Peyer's patch (tissue), 4 donors: ENCODE results near the gene MRPL24. TPM values are rescaled to one million over a fixed set of nuclear protein-coding genes. Genes with fewer than 3 reads are reported as not detected.
A peak's percentile ranks its signal among the peaks of the same experiment; 100 is the strongest.
"Not testable (repeated sequence)": the region's sequence is repeated elsewhere in the genome, so short reads cannot be mapped to it uniquely, and the experiment has no call there.

Experiments used
- DNase-seq, 3 donors: peaks; one replicate each; pipeline ENCODE4 v3.0.0-alpha.2; 2017 to 2019
- H3K27ac ChIP-seq, 4 donors: fragments of 200-600 bp; sonication (generic); one replicate each; pipeline ENCODE4 v1.5.1; 2016 to 2019
- H3K27me3 ChIP-seq, 2 donors: fragments of 200-600 bp; sonication (generic); one replicate each; pipeline ENCODE4 v1.5.1; 2019
- H3K36me3 ChIP-seq, 3 donors: fragments of 200-600 bp; sonication (generic); one replicate each; pipeline ENCODE4 v1.5.1; 2016 to 2019
- H3K4me1 ChIP-seq, 4 donors: fragments of 200-600 bp; sonication (generic); one replicate each; pipeline ENCODE4 v1.5.1; 2016 to 2019
- H3K4me3 ChIP-seq, 4 donors: fragments of 200-600 bp; sonication (generic); 1 replicate in 3 of 4; 2 replicates in 1 of 4; pipeline ENCODE4 v1.5.1; 2016 to 2019; ENCODE audit warnings: mild to moderate bottlenecking in 1 of 4
- H3K9me3 ChIP-seq, 4 donors: fragments of 200-600 bp; sonication (generic); one replicate each; pipeline ENCODE4 v1.5.1; 2016 to 2019; ENCODE audit warnings: mild to moderate bottlenecking in 1 of 4
- CTCF ChIP-seq, 6 experiments: fragments of 450-650 bp in 4 of 6; fragments of 200-600 bp in 2 of 6; sonication (generic) in 1 of 6; IDR thresholded peaks; one replicate each; pipeline ENCODE4 v1.5.1; 2017 to 2019; ENCODE audit warnings: antibody characterized with exemption in 6 of 6, mild to moderate bottlenecking in 3 of 6, moderate library complexity in 1 of 6
- POLR2A ChIP-seq, 2 donors: fragments of 450-650 bp; IDR thresholded peaks; one replicate each; pipeline ENCODE4 v1.5.1; 2017; ENCODE audit warnings: antibody characterized with exemption in 2 of 2, mild to moderate bottlenecking in 2 of 2, moderate library complexity in 2 of 2
- total RNA-seq, 4 donors: library from RNA; depleted of rRNA; stranded (reverse); fragments of >200 nt; gene quantifications; one replicate each; pipeline ENCODE4 v1.1.0, GENCODE V29; 2016

MRPL24 gene
- total RNA-seq, 4 donors from 2014 or later, result 15.7 to 35.8 (median 22.0) TPM

- Histone ChIP-seq H3K4me1 (no peaks in the 10 kb centered on the region), H3K27me3 (no peaks in the 10 kb centered on the region), H3K9me3 (no peaks in the 10 kb centered on the region), H3K4me3 (no peak overlapping the region), H3K36me3 (no peaks in the 10 kb centered on the region), H3K27ac (no peak overlapping the region)
- TF ChIP-seq CTCF (IDR thresholded peaks at IDR 0.05) (no peak), POLR2A (IDR thresholded peaks at IDR 0.05) (no peak)
- no peak for DNase-seq
Measured at GRCh38 chr1:156760092-156760795, 19.4 kb upstream of the MRPL24 start.

- not testable (repeated sequence) for H3K27ac ChIP-seq, H3K4me1 ChIP-seq, H3K27me3 ChIP-seq, H3K36me3 ChIP-seq, H3K9me3 ChIP-seq, H3K4me3 ChIP-seq
- DNase-seq, result peak in 1 of 3 donors; percentile 15
Measured at GRCh38 chr1:156757572-156758253, 16.8 kb upstream of the MRPL24 start.

GRCh38 chr1:156756355-156756754 lies 15.5 kb upstream of the MRPL24 start:
- H3K27ac ChIP-seq, result no peak overlapping the region
- H3K27me3 ChIP-seq, result no peaks in the 10 kb centered on the region
- no peaks in the 10 kb centered on the region for H3K36me3 ChIP-seq
- DNase-seq, result no peak
- no peaks in the 10 kb centered on the region for H3K9me3 ChIP-seq
- no peak overlapping the region for H3K4me3 ChIP-seq
- no peak for TF ChIP-seq CTCF (IDR thresholded peaks at IDR 0.05)
- no peak for TF ChIP-seq POLR2A (IDR thresholded peaks at IDR 0.05)
- H3K4me1 ChIP-seq, result peaks cover 0 to 13% (median 0%) of the 10 kb centered on the region in 4 donors

GRCh38 chr1:156755527-156755950 lies 14.7 kb upstream of the MRPL24 start:
- TF ChIP-seq CTCF (IDR thresholded peaks at IDR 0.05) (no peak), POLR2A (IDR thresholded peaks at IDR 0.05) (no peak)
- DNase-seq, result peak in 1 of 3 donors; percentile 10
- H3K36me3 ChIP-seq, result no peaks in the 10 kb centered on the region
- no peak overlapping the region for H3K4me3 ChIP-seq
- no peak overlapping the region for H3K27ac ChIP-seq
- peaks cover 0 to 13% (median 0%) of the 10 kb centered on the region in 4 donors for H3K4me1 ChIP-seq
- no peaks in the 10 kb centered on the region for H3K9me3 ChIP-seq
- no peaks in the 10 kb centered on the region for H3K27me3 ChIP-seq

GRCh38 chr1:156754219-156754618 lies 13.3 kb upstream of the MRPL24 start:
- no peaks in the 10 kb centered on the region for H3K27me3 ChIP-seq
- no peaks in the 10 kb centered on the region for H3K9me3 ChIP-seq
- H3K4me3 ChIP-seq, result no peak overlapping the region
- no peak overlapping the region for H3K27ac ChIP-seq
- H3K4me1 ChIP-seq, result peaks cover 0 to 19% (median 7%) of the 10 kb centered on the region in 4 donors
- TF ChIP-seq CTCF (IDR thresholded peaks at IDR 0.05) (no peak), POLR2A (IDR thresholded peaks at IDR 0.05) (no peak)
- peak in 1 of 3 donors; percentile 4 for DNase-seq
- H3K36me3 ChIP-seq, result no peaks in the 10 kb centered on the region

GRCh38 chr1:156752843-156753482 lies 12.1 kb upstream of the MRPL24 start:
- TF ChIP-seq CTCF (IDR thresholded peaks at IDR 0.05) (no peak), POLR2A (IDR thresholded peaks at IDR 0.05) (no peak)
- no peaks in the 10 kb centered on the region for H3K36me3 ChIP-seq
- H3K9me3 ChIP-seq, result no peaks in the 10 kb centered on the region
- H3K27ac ChIP-seq, result peak overlapping the region in 2 of 4 donors; percentile 11 to 99
- no peak for DNase-seq
- H3K4me1 ChIP-seq, result peaks cover 0 to 32% (median 18%) of the 10 kb centered on the region in 4 donors
- peak overlapping the region in 2 of 4 donors; percentile 91 to 97 for H3K4me3 ChIP-seq
- no peaks in the 10 kb centered on the region for H3K27me3 ChIP-seq
